Brain microvascular endothelial cell (primary cell): Measurements from ENCODE around the gene ZNF664.

Experiments
- DNase-seq: peaks from one replicate; pipeline ENCODE4 v3.0.0-alpha.2; 2020
- H3K27ac ChIP-seq: fragments of 250-450 bp; sonication (Bioruptor Pico); 2 replicates; pipeline ENCODE4 v1.5.1; 2020; ENCODE audit warnings: mild to moderate bottlenecking, moderate library complexity
- H3K27me3 ChIP-seq: fragments of 250-450 bp; sonication (Bioruptor Pico); replicated peaks from 2 replicates; pipeline ENCODE4 v1.5.1; 2020; ENCODE audit warnings: mild to moderate bottlenecking
- H3K36me3 ChIP-seq: fragments of 250-450 bp; sonication (Bioruptor Pico); replicated peaks from 2 replicates; pipeline ENCODE4 v1.5.1; 2020; ENCODE audit warnings: mild to moderate bottlenecking
- H3K4me3 ChIP-seq: 2 replicates; pipeline ENCODE4 v1.5.1; 2011; ENCODE audit warnings: low read depth, mild to moderate bottlenecking, control low read depth, low read length, moderate library complexity
- CTCF ChIP-seq: IDR thresholded peaks from 2 replicates; pipeline ENCODE4 v1.5.1; 2011; ENCODE audit warnings: low read depth, mild to moderate bottlenecking, moderate library complexity, low read length, control low read depth, inconsistent platforms; ENCODE audit errors: missing control alignments
- in situ Hi-C: cut with HindIII; loops from 2 replicates; pipeline ENCODE4 v1.10.0; 2017; ENCODE audit warnings: low sequenced_read_pairs, low pct_ligation_motif_present

The ZNF664 gene

DNA sequence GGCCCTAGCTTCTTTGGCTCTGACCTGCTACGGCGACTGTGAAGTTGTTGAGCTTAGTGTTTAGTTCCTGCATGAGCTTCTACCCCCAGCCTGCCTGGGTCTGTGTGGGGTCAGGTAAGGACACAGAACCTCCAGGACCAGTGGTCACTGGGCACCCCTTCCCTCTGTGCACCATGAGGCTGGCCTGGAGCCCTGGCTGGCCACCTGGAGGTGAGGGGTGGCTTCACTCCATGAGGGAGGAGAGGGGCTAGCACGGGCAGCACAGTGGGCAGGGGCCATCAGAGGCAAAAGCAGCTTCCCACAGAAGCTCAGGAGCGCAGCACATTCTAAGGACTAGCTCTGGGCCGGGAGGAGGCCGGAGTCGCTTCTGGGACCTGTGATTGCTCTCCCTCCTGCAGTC is 37.1 kb upstream of the ZNF664 start:
- in situ Hi-C loops: no loop called here
- H3K27ac ChIP-seq: no peak overlapping the region
- H3K36me3 ChIP-seq: no peaks in the 10 kb centered on the region

DNA sequence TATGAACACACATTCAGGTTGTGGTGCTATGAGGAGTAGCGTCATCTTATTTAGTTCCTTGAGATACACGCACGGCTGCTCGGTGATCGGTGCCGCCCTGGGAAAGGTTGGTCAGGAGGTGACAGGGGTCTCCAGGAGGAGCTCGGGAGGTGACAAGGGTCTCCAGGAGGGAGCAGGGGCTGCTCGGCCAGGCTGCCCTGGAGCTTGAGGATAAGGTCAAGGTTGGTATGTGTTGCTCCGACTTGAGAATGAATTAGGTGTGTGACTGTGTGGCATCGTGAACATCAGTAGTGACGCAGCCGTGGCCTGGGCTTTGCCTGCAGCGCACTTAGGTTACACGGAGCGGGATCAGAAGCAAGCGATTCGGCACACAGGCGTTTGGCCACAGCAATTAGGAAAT is 36.5 kb upstream of the ZNF664 start:
- no peak for DNase-seq
- Histone ChIP-seq H3K27me3 (no peaks in the 10 kb centered on the region), H3K27ac (no peak overlapping the region), H3K36me3 (peaks cover 3% of the 10 kb centered on the region), H3K4me3 (no peak overlapping the region)
- no peak for TF ChIP-seq CTCF
- in situ Hi-C loops: no loop called here

More for the DNA sequence above, 37.1 kb upstream of the ZNF664 start:
- DNase-seq: no peak
- Histone ChIP-seq H3K4me3 (no peak overlapping the region), H3K27me3 (no peaks in the 10 kb centered on the region)
- TF ChIP-seq CTCF: no peak

- no peak for DNase-seq
Observed at GRCh38 chr12:123936956-123937706, 35.9 kb upstream of the ZNF664 start.

DNA sequence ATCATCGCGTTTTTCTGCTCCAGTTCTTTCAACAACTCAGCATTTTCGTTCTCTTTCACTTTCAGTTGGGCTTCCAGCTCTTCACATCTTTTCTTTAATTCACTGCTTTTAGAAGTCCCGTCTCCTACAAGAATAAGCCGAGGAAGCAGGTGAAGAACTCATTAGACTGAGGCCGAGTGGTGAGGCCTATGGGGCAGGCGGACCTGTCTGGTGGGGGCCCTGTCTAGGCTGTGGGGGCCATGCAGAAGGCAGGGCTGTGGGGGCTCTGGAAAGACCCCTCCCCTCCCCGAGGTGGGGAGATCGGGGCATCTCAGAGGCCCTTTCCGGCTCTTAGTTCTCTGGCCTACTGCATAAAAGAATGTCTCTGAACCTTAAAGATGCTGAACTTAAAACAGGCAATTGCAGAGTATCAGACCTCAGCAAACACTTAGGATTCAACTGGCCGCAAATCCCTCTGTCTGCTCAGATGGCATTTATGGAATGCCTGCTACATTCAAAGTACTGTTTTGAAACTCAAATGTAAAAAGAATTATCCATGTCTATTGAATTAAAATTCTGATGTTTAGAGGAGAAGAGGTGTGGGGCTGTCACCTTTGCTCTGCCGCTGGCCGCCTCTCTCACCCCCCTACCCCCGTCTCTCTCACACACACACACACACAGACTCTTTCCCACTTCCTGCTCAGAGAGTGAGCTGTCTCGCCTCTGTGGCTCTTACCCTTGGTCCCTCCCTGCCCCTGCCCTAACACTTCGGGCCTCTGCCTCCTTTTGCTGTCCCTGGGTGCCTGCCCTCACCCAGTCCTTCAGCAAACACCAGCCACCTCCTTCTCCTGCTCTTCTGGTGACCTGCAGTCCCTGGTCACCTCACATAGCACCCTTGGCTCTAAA is 35.1 kb upstream of the ZNF664 start:
- TF ChIP-seq CTCF: no peak
- no peak for DNase-seq
- Histone ChIP-seq H3K4me3 (no peak overlapping the region), H3K36me3 (peaks cover 7% of the 10 kb centered on the region), H3K27me3 (no peaks in the 10 kb centered on the region), H3K27ac (no peak overlapping the region)
- in situ Hi-C loops: no loop called here

More at GRCh38 chr12:123936956-123937706, 35.9 kb upstream of the ZNF664 start:
- TF ChIP-seq CTCF: no peak
- Histone ChIP-seq H3K27me3 (no peaks in the 10 kb centered on the region), H3K27ac (no peak overlapping the region), H3K4me3 (no peak overlapping the region), H3K36me3 (peaks cover 7% of the 10 kb centered on the region)
- in situ Hi-C loops: no loop called here

DNA sequence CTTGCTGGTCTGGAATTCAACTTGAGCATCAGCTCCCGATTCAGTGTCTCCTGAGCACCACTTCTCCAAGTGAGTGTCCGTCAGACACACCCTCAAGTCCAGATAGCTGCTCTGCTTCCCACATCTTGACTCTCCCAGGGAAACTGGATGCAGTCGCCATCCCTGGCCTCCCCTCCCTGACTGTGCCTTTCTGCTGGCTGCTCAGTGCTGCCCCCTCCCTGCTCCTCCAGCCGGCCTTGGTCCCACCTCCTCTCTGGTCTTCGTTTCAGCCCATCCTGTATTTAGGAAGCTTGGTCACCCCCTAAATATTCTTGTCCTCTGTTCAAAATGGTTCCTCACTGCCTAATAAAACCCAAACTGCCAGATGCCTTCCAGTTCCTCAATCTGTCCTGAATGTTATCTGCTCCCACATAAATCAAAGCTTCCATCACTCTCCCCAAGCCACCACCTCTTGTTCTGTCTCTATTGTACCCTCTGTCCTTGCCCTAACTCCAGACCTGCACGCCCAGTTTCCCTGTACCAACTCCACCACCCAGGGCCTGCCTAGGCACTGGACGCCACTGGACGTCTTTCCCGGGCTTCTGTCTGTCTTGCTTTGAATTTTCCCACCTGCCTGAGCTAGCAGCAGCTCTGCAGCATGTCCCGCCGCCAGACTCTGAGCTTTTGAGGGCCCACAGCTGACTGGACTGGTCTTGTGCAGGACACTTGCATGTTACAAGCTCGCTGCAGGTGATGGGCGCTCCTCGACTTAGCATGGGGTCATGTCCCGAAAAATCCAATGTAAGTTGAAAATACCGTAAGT is 34.1 kb upstream of the ZNF664 start:
- Histone ChIP-seq H3K27me3 (no peaks in the 10 kb centered on the region), H3K36me3 (peaks cover 7% of the 10 kb centered on the region), H3K4me3 (no peak overlapping the region), H3K27ac (no peak overlapping the region)
- peak; percentile 75 for TF ChIP-seq CTCF
- DNase-seq: no peak
- in situ Hi-C loops: no loop called here
